Activated CD4-positive, alpha-beta T cell treated with anti-CD3 and anti-CD28 coated beads, Interleukin-2, amount 50 U/mL, for 16 hours (primary cell): ENCODE results near the gene RECK.
"Not testable (repeated sequence)": the region's sequence is repeated elsewhere in the genome, so short reads cannot be mapped to it uniquely, and the experiment has no call there.

Experiments
- DNase-seq: peaks from one replicate; pipeline ENCODE4 v3.0.0-alpha.2; 2020

The RECK gene

GRCh38 chr9:36118706-36119105 is 82.0 kb downstream of the RECK start:
- no peak for DNase-seq

- DNase-seq: no peak
Observed at GRCh38 chr9:36119476-36119875, 82.8 kb downstream of the RECK start.

GRCh38 chr9:36120705-36121104 is 84.0 kb downstream of the RECK start:
- no peak for DNase-seq

- no peak for DNase-seq
Observed at GRCh38 chr9:36121971-36122370, 85.3 kb downstream of the RECK start.

GRCh38 chr9:36123515-36123914 is 86.8 kb downstream of the RECK start:
- DNase-seq: no peak

GRCh38 chr9:36125062-36125855 is 88.5 kb downstream of the RECK start:
- DNase-seq: no peak

- DNase-seq: no peak
Observed at GRCh38 chr9:36126016-36126730, 89.5 kb downstream of the RECK start.

GRCh38 chr9:36127652-36128244 is 91.0 kb downstream of the RECK start:
- DNase-seq: no peak

GRCh38 chr9:36128349-36128748 is 91.6 kb downstream of the RECK start:
- no peak for DNase-seq

- DNase-seq: no peak
Observed at GRCh38 chr9:36129139-36129538, 92.4 kb downstream of the RECK start.

GRCh38 chr9:36131666-36132065 is 95.0 kb downstream of the RECK start:
- DNase-seq: not testable (repeated sequence)

- no peak for DNase-seq
Observed at GRCh38 chr9:36132086-36132485, 95.4 kb downstream of the RECK start.

GRCh38 chr9:36134761-36135505 is 98.2 kb downstream of the RECK start:
- no peak for DNase-seq

- DNase-seq: no peak
Observed at GRCh38 chr9:36135741-36136271, 99.1 kb downstream of the RECK start.

GRCh38 chr9:36136272-36136893 is 99.7 kb downstream of the RECK start, which contains the start of gene GLIPR2:
GLIPR2 (plus strand) TSS chr9:36136733; CDS start chr9:36136779, 46 bp downstream.
- DNase-seq: peak; percentile 75

GRCh38 chr9:36136894-36137391 is 100.2 kb downstream of the RECK start:
- no peak for DNase-seq

- DNase-seq: no peak
Observed at GRCh38 chr9:36137392-36138004, 100.8 kb downstream of the RECK start.

- no peak for DNase-seq
Observed at GRCh38 chr9:36138496-36138895, 101.8 kb downstream of the RECK start.

GRCh38 chr9:36138901-36139300 is 102.2 kb downstream of the RECK start:
- DNase-seq: no peak

- peak; percentile 41 for DNase-seq
Observed at GRCh38 chr9:36140086-36141084, 103.7 kb downstream of the RECK start.
